T1000 (cell line): ENCODE results near the gene NKTR.

Source experiments
- DNase-seq: peaks from one replicate; lab custom pipeline; 2025; ENCODE audit warnings: mixed read lengths; lab: John Stamatoyannopoulos, UW

NKTR gene

DNA sequence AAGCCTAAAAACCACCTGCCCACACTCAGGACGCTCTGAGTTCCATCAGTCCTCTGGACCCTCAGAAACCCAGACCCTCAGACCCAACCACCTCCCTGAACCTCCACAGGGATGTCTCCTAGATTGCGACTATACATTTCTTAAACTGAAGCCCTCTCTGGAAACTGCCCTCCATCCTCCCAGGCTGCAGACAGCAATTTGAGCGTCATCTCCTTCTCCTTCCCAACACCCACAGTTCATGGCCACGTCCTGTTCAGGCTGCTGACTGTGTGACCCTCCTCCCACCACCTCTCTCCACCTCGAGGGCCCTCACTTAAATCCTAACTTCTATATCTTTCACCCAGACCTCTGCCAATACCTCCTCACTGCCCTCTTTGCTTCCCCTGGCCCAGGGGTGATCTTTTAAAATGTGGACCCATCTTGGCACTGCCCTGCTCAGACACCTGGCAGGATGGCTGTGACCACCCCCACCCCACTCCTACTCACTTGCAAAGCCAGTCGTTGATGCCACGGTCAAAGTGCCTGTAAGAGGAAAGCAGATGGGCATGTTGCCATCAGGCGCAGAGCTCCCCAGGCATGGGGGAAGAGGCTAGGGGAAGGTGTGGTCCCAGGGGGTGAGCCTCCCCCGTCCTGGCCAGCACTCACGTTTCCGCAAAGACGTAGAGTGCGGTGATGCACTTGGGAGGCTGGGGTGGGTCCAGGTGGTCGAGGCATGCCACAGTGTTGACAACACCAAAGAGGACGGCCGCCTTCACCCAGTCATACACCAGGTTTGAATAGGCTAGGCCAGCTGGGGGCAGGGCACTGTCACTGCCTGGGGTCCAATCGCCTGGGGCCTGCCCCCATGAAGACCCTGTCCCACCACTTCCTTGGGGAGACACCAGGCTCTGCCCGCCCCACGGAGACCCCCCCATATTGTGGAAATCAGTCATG lies 96.1 kb downstream of the NKTR start:
- DNase-seq = no peak

DNA sequence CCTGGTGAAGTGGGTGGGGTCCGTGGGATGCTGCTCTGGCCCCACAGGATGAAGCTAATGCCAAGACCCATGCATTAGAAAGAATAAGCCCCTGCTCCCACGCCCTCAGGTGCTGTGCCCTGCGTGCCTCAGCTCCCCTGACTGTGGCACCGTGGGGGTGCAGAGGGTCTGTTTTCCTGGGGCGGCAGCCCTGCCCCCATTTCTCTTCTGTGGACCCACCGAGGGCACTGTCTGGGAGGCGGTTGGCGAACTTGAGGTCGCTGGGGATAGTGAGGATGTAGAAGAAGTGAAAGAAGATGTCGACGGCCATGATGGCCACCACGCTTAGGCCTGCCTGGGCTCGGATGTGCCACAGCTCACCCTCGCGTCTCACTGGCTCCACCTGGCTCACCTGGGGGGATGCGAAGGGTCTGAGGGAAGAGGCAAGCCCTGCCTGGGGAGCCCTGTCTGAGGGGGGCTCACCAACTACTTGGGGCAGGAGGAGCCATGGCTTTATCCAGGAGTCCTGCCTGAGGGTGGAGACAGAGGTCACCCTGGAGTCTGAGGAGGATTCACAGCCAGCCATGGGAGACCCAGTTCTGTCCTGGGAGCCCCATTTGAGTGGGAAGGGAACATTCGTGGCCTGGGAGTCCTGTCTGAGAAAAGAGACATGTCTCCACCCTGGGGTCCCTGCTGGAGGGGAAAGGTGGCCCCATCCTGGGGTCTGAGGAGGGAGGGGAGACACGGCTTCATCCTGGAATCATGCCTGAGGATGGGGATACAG lies 97.0 kb downstream of the NKTR start:
- DNase-seq = no peak
